Vagina (tissue), 2 donors: ENCODE data around the gene ZNF521. TPM values are rescaled to one million over a fixed set of nuclear protein-coding genes. Genes with fewer than 3 reads are reported as not detected.

ENCODE experiments used
- DNase-seq, 2 donors: peaks; one replicate each; pipeline ENCODE4 v3.0.0-alpha.2; 2017; ENCODE audit errors: extremely low spot score in 2 of 2
- H3K27ac ChIP-seq: fragments of 200-600 bp; sonication (generic); one replicate; pipeline ENCODE4 v1.5.1; 2019
- H3K27me3 ChIP-seq: fragments of 200-600 bp; sonication (generic); one replicate; pipeline ENCODE4 v1.5.1; 2019
- H3K36me3 ChIP-seq, 2 donors: fragments of 200-600 bp; sonication (generic); one replicate each; pipeline ENCODE4 v1.5.1; 2017 to 2019
- H3K4me1 ChIP-seq: fragments of 200-600 bp; sonication (generic); one replicate; pipeline ENCODE4 v1.5.1; 2019
- H3K4me3 ChIP-seq, 2 donors: fragments of 200-600 bp; sonication (generic); 1 replicate in 1 of 2; 2 replicates in 1 of 2; pipeline ENCODE4 v1.5.1; 2016 to 2019
- H3K9me3 ChIP-seq: fragments of 200-600 bp; sonication (generic); one replicate; pipeline ENCODE4 v1.5.1; 2019
- POLR2A ChIP-seq, 2 donors: fragments of 450-650 bp; IDR thresholded peaks; one replicate each; pipeline ENCODE4 v1.6.1; 2017; ENCODE audit warnings: antibody characterized with exemption in 2 of 2, mild to moderate bottlenecking in 2 of 2, moderate library complexity in 2 of 2
- POLR2AphosphoS5 ChIP-seq, 2 donors: sonication (generic); formaldehyde crosslinking; IDR thresholded peaks; one replicate each; pipeline ENCODE4 v1.9.0; 2017; ENCODE audit warnings: antibody characterized with exemption in 2 of 2, mild to moderate bottlenecking in 2 of 2, low read depth in 1 of 2; ENCODE audit not compliant: insufficient read depth in 1 of 2
- intact Hi-C: fragments of 100-400 bp; cut with DNase I; formaldehyde crosslinking; loops from one replicate; pipeline ENCODE4 v1.15.1; 2023
- total RNA-seq: library from RNA; depleted of rRNA; stranded (reverse); fragments of >200 nt; gene quantifications from one replicate; pipeline ENCODE4 v1.2.3, GENCODE V29; 2016
- TF ChIP-seq, protein P1 (sequence below), 3 experiments: fragments of 450-650 bp in 2 of 3; fragments of 200-600 bp in 1 of 3; sonication (generic) in 1 of 3; IDR thresholded peaks; one replicate each; pipeline ENCODE4 v1.5.1; 2017 to 2019; ENCODE audit warnings: antibody characterized with exemption in 3 of 3, mild to moderate bottlenecking in 2 of 3, moderate library complexity in 2 of 3

The ZNF521 gene
- total RNA-seq, 1 donor from 2014 or later = 18.7 TPM

DNA sequence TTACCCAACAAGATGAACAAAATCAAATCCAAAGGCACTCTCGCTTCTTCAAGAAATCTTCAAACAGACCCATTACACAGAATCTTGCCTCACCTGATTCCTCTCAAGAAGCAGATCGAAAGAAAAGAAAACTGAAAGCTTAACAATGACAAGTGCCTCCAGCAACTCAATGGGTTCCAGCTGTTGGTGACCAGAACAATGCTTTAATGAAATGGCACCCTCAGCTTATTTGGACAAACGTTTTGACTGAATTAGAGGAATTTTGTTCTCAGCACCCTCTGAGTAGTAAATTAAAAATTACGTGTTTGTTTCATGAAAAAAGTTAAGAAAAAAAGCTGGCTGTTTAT is 211.0 kb downstream of the ZNF521 start:
- intact Hi-C loops = no loop called here
- Histone ChIP-seq H3K27ac (no peak overlapping the region), H3K9me3 (no peaks in the 10 kb centered on the region), H3K4me3 (no peak overlapping the region), H3K27me3 (no peaks in the 10 kb centered on the region), H3K36me3 (no peaks in the 10 kb centered on the region), H3K4me1 (peaks cover 6% of the 10 kb centered on the region)
- TF ChIP-seq, protein P1, sequence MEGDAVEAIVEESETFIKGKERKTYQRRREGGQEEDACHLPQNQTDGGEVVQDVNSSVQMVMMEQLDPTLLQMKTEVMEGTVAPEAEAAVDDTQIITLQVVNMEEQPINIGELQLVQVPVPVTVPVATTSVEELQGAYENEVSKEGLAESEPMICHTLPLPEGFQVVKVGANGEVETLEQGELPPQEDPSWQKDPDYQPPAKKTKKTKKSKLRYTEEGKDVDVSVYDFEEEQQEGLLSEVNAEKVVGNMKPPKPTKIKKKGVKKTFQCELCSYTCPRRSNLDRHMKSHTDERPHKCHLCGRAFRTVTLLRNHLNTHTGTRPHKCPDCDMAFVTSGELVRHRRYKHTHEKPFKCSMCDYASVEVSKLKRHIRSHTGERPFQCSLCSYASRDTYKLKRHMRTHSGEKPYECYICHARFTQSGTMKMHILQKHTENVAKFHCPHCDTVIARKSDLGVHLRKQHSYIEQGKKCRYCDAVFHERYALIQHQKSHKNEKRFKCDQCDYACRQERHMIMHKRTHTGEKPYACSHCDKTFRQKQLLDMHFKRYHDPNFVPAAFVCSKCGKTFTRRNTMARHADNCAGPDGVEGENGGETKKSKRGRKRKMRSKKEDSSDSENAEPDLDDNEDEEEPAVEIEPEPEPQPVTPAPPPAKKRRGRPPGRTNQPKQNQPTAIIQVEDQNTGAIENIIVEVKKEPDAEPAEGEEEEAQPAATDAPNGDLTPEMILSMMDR (IDR thresholded peaks at IDR 0.05) = no peak
- TF ChIP-seq POLR2AphosphoS5 (IDR thresholded peaks at IDR 0.05; ENCODE audit: insufficient read depth in 1 of 2, low read depth in 1 of 2) = no peak
- DNase-seq = no peak

DNA sequence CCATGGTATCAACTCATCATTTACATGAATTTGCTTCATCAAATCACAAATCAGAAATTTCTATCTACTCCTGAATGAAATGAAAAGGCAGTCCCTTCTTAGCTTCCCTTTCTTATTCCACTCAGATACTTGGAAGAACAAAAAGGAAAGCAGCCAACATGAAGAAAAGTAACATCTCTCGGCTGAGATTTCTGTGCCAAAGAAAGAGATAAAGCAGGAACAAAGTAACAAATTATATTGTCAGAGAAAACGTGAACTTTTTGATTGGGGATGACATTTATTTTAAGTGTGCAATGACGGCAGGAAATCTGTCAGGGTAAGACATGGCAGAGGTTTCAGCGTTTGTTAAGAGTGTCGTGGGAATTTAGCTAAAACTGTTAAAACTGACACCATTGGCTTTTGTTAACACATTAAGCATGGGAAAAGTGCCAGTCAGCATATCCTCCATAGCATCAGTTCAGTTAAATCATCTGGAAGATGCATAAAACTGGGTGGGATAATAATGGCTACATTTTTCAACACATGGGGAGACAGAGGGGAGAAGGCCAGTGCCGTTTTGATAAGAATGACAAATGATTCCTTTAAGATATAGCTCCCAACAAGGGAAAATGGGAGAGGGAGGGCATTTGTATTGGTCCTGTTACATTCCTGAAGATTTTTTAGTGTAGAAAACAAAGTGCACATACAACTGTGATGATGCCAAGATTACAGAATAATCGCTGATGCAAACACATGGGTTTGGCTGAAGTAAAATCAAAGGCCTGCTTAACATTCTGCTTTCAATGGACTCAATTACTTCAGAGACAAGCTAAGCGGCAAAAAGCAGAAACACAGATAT is 211.6 kb downstream of the ZNF521 start:
- no peak overlapping the region for H3K4me3 ChIP-seq
- H3K4me1 ChIP-seq = peaks cover 6% of the 10 kb centered on the region
- DNase-seq = no peak
- no peaks in the 10 kb centered on the region for H3K27me3 ChIP-seq
- TF ChIP-seq POLR2AphosphoS5 (IDR thresholded peaks at IDR 0.05; ENCODE audit: insufficient read depth in 1 of 2, low read depth in 1 of 2) = no peak
- no peak for TF ChIP-seq POLR2A (IDR thresholded peaks at IDR 0.05)
- TF ChIP-seq, protein P1 (IDR thresholded peaks at IDR 0.05) = no peak
- intact Hi-C loops = no loop called here
- no peaks in the 10 kb centered on the region for H3K36me3 ChIP-seq
- H3K27ac ChIP-seq = no peak overlapping the region
- no peaks in the 10 kb centered on the region for H3K9me3 ChIP-seq

DNA sequence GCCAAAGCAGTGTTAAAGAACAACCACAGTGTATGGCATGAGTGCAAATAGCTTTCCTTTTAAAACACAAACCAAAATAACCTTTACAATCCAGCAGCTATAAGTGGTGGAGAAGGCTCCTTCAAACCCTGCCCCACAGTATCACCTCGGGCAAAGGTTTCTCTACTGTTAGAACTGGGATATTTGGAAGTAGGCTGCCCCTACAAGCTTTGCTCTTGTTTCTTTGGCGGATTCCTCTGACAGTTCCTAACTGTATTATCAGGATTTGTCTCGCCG is 214.8 kb downstream of the ZNF521 start:
- TF ChIP-seq POLR2A (IDR thresholded peaks at IDR 0.05) (no peak), POLR2AphosphoS5 (IDR thresholded peaks at IDR 0.05; ENCODE audit: insufficient read depth in 1 of 2, low read depth in 1 of 2) (no peak)
- TF ChIP-seq, protein P1 (IDR thresholded peaks at IDR 0.05) = no peak
- no peak overlapping the region for H3K27ac ChIP-seq
- DNase-seq = no peak
- H3K9me3 ChIP-seq = no peaks in the 10 kb centered on the region
- H3K4me3 ChIP-seq = no peak overlapping the region
- H3K4me1 ChIP-seq = peaks cover 2% of the 10 kb centered on the region
- intact Hi-C loops = no loop called here
- no peaks in the 10 kb centered on the region for H3K27me3 ChIP-seq
- no peaks in the 10 kb centered on the region for H3K36me3 ChIP-seq

DNA sequence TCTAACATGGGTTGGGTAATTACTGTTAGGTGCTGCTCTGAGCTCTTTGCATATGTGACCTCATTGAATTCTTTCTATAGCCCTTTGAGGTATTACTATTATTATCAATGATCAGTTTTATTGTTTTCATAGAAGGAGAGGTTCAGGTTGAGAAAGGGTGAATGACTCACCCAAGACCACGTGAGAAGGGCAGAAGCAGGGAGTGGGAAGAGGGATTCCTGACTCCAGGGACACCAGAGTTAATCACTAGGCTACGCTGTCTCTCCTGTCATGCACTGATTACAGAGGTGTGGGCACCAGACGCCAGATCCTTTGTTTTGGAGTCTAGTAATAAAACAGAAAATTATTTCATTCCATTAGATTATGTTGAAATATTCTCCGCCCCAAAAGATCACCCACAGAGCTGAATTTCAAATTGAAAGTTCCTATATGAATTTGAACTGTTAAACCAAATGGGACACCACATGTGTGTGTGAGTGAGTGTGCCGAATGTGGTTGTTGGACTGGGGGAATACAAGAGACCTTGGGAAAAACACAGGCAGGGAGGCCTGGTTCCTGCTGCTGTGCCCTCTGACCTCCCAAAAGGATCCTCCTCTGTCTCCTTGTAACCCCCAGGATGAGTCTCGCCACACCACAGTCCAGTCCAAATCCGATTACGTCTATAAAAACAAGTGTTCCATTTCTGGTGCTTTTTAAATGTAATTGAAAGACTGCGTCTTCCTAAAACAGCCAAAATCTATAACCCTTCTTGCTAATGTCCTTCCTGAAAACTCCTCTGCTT is 215.4 kb downstream of the ZNF521 start:
- Histone ChIP-seq H3K36me3 (no peaks in the 10 kb centered on the region), H3K4me1 (no peaks in the 10 kb centered on the region), H3K4me3 (no peak overlapping the region), H3K27ac (no peak overlapping the region), H3K27me3 (no peaks in the 10 kb centered on the region), H3K9me3 (no peaks in the 10 kb centered on the region)
- TF ChIP-seq POLR2AphosphoS5 (IDR thresholded peaks at IDR 0.05; ENCODE audit: insufficient read depth in 1 of 2, low read depth in 1 of 2) (no peak), POLR2A (IDR thresholded peaks at IDR 0.05) (no peak)
- intact Hi-C loops = no loop called here
- no peak for DNase-seq

DNA sequence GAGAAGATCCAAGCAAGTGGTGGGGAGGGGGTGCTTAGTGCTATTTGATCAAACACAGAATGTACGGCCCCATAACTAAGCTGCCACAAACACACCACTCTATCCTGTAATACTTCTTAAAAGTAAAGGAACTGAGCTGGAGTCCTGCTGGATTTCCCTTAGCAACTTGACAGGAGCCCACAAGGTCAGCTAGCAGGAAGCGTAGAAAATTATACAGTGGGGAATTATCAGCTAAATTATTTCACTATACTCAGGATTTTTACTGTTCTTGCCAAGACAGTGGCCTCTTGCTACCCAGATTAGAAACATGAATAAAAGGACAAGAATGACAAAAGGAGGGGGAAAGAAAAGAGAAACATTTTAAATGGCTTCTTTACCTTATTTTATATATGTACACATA is 217.1 kb downstream of the ZNF521 start:
- no peaks in the 10 kb centered on the region for H3K4me1 ChIP-seq
- no peaks in the 10 kb centered on the region for H3K36me3 ChIP-seq
- H3K4me3 ChIP-seq = no peak overlapping the region
- no peaks in the 10 kb centered on the region for H3K27me3 ChIP-seq
- H3K27ac ChIP-seq = no peak overlapping the region
- no peak for TF ChIP-seq POLR2A (IDR thresholded peaks at IDR 0.05)
- no peak for TF ChIP-seq POLR2AphosphoS5 (IDR thresholded peaks at IDR 0.05; ENCODE audit: insufficient read depth in 1 of 2, low read depth in 1 of 2)
- TF ChIP-seq, protein P1 (IDR thresholded peaks at IDR 0.05) = no peak
- intact Hi-C loops = no loop called here
- no peaks in the 10 kb centered on the region for H3K9me3 ChIP-seq
- no peak for DNase-seq
